Activated naive CD4-positive, alpha-beta T cell treated with anti-CD3 and anti-CD28 coated beads, Interleukin-2, amount 50 U/mL, for 16 hours (primary cell): ENCODE data around the gene DPH3.
"Not testable (repeated sequence)": the region's sequence is repeated elsewhere in the genome, so short reads cannot be mapped to it uniquely, and the experiment has no call there.

Experiments
- DNase-seq: peaks from one replicate; pipeline ENCODE4 v3.0.0-alpha.2; 2020

DPH3 gene

DNA sequence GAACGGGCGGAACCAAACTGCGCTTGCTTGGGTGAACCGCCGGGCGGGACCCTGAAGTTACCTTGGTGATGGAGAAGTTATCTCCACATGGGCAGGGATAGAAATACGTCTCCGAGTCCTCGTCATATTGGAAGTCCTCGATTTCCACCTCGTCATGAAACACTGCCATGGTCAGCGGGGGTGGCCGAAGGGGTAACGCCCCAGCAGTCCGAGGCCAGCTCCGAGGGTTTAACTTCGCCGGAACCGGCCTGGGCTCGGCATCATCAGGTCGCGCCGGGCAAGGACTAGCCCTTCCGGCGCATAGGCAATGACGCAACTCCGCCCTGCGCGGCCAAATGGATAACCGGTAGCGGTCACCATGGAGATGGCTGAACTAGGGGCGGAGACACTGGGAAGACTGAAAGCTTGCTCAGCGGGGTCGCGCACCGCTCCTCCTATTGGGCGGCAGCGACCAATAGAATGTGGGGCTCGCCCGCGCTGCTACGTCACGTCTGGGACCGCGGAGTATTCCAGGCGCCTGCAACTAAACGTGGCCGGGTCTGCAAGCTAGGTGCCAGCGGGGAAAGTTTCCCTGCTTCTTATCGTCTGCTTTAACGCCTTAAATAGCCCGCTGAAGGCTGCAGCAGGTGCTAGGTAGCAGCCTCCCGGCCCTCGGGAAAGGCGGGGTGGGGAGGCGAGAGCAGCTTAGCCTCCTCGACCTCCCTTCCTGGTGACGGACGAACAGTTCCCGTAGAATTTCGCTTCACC lies at the start of gene DPH3, which contains the start of gene OXNAD1:
Gene DPH3 (minus strand): TSS at position 236 of the 747 bp plus-strand sequence. CDS start 67 bp downstream, at position 169.
Gene OXNAD1 (plus strand): TSS at position 505 of the 747 bp plus-strand sequence. CDS start 5,741 bp downstream, outside the sequence.
- peak; percentile 99 for DNase-seq

DNA sequence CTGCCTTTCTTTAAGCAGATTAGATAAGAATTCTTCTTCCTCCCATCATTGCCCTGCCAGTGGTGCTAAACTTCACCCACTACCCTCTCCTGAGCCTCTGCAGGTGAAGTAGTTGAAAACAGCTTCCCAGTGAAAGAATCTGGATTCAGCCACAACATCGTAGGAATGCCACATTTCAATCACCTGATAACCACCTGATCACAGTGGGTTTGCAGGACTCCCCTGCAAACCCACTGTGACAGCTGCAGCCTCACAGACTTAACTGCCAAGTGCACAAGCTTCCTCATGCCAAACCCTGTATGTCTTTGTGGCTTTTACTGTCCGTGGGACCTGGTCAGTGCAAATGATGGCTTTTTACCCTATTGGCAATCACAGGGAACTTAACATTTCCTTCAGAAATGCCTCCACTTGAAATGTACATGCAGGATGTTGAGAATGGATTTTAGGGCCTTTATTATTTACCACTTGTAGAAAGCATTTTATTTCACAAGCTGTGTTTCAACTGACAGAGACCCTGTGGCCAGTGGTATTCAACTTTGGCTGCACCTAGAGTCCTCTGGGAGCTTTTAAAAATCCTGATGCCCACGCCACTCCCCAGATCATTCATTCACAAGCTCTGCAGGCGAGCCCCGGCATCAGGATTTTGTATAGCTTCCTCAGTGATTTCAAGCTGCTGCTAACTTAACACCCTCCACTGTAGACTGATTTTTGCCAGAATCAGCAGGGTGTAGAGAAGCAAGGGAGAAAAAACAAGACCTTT lies 49.3 kb upstream of the DPH3 start:
- DNase-seq: no peak

- DNase-seq: no peak
Measured at GRCh38 chr3:16311960-16312451, 47.3 kb upstream of the DPH3 start.

DNA sequence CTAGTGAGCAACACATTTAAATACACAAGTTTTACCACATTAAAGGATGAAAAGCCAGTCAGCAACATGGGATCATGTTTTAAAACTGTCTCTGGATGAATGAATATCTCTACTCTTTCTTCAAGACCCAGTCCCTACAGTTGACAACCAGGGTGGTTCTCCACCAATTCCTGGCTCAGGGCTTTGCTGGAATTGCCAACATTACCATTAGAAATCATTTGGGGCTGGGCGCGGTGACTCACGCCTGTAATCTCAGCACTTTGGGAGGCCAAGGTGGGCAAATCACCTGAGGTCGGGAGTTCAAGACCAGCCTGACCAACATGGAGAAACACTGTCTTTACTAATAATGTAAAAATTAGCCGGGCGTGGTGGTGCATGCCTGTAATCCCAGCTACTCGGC lies 45.7 kb upstream of the DPH3 start:
- not testable (repeated sequence) for DNase-seq

- peak; percentile 55 for DNase-seq
Measured at GRCh38 chr3:16309558-16309957, 44.8 kb upstream of the DPH3 start.

GRCh38 chr3:16308727-16309126 lies 44.0 kb upstream of the DPH3 start:
- no peak for DNase-seq

DNA sequence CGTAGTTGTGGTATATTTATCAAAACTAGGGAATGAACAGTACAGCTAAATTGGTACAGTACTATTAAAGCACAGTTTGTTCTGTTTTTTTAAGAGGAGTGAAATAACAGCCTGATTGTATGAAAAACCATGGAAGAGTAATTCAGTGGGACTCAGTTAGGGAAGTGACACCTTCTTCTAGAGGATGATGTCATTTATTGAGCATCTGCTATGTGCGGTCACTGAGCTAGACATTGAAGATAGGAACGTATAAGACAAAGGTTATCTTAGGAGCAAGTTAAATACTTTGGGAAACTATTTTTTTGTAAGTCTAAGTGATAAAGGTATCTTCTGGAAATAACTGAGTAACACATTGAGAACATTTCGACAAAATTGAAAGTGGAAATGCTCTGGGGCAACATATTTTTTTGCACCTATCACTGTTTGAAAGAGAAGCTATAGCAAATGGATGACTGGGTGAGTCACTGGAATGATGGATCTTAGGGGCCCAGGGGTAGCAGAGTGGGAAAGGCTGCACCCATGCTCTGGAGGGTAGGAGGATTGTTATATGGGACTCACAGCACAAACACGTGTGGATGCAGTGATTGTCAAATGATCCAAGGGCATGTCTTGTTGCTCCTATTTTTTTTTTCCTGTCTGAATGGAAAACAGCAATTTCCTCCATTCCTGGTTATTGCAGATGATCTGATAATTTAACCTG lies 43.2 kb upstream of the DPH3 start:
- no peak for DNase-seq

DNA sequence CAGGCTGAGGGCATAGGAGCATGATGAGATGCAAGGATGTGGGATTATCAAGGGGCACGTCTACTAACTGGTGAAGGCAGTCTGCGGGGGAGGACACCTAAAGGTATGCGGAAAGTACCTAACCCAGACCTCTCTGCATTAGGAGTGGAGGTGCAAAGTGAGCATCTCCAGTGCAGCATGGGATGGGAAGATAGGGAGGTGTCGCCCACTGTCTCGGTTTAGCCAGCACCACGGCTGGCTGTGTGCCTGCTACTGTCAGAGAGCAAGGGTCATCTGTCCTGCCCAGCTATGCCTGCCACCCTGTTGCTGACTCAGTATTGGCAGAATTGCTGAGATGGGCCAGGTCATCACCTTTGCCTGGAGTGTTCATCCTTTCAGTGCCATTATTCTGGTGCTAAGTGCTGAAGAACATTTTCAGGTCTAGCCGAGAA lies 40.4 kb upstream of the DPH3 start:
- peak; percentile 34 for DNase-seq

DNA sequence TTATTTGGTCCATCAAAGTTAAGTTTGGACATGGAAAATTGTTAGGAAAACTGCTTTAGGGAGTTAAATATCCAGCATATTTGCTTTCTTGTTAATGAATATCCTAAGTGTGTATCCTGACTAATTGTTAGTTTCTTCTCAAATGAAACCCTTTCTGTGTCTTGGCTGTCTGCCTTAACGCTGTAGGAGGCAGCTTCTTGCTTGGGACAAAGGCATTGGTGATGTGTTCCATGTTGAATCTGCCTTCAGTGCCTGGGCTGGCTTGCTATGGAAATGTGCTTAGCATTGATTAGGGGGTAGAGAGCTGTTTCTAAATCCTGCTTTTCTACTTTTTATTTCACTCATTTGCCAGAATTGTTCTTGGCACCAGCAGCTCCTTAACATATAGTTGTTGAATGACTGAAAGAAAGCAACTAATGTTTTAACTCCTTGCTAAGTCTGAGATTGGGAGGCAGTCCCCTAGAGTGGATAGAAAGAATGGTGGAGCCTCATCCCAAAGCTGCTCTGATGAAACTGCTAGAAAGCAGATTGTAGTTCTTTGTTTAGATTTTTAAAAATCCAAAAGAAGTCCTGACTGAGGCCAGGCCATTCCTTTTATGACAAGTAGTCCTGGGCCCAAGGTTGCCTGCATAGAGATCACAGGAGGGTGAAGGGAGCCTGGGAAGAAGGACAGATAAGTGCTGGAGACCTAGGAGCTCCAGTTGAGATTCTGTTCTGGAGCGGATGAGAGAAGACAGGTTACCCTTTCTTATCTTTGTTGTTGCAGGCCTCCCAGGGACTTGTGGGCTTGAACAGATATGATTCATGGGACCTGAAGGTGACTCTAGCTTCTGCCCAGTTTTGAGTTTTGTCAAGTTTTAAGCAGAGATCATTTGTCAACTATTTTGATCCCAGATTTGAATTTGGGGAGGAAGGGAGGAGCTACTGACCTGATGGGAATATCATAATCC lies 39.6 kb upstream of the DPH3 start:
- no peak for DNase-seq

GRCh38 chr3:16303037-16303575 lies 38.4 kb upstream of the DPH3 start:
- no peak for DNase-seq

GRCh38 chr3:16302082-16302631 lies 37.4 kb upstream of the DPH3 start:
- DNase-seq: no peak

DNA sequence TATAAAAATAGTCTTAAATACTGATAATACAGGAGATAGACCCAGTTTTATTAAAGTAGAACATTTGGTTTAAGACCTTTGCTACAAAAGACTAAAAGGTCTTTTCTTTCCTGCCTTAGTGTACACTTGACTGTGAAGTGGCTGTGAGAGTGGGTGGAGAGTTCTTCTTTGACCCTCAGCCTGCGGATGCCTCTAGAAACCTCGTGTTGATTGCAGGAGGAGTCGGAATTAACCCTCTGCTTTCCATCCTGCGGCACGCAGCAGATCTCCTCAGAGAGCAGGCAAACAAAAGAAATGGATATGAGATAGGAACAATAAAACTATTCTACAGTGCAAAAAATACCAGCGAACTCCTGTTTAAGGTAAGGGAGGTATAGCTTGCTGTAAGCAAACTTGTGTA lies 36.8 kb upstream of the DPH3 start:
- DNase-seq: no peak

DNA sequence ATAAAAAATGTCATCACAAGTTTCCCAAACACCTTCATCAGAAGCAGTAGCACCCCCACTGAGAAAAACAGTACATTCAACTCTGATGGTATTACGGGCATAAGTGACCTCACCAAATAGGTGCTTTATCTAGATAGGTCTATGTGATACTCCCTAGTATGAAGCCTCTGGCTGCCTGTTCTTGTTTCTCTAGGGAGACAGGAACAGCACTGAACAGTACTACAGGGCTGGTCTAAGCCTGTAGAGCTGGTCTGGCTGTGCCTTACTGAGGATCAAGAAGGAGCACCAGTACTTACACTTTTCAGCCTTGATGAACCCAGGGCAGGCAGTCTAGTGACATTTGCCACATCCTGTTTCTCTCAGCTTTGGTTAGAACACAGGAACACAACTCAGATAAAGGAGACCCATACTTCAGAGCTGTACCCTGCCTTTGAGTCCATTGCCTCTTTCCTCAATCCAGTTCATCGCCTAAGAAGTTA lies 36.2 kb upstream of the DPH3 start:
- no peak for DNase-seq

DNA sequence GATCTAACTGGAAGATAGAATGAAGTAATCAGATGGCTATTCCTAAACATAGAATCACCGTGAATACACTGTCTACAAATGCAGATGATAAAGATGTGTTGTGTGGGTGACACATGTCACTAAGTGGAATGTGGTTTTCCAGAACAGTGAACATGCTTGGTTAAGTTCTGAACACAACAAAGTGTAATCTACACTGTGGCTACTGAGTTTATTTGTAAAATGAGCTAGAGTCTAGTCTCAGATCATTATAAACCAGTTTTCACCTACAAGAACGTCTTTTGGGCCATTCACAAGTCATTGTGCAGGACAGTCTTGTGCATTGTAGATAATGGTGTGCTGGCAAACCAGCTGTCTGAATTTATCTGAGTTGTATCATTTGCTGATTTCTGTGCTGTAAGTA lies 35.6 kb upstream of the DPH3 start:
- no peak for DNase-seq

GRCh38 chr3:16299746-16300145 lies 35.0 kb upstream of the DPH3 start:
- DNase-seq: no peak

DNA sequence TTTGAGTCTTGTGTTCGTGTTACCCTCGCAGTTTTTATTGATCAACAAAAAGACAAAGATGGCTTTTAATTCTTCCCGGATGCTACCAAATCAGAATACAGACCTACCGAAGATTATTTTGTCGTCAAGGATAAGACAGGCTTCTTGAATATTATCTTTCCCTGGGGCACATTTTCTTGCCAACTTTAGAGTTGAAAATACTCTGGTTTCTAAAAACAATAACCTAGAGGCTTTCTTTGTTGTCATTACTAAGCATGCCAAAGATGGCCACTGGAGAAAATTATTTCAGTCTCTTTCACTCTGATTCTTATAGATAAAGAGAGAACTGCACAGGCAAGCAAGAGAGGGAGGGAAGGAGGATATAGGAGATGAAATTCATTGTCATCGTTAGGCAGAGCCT lies 34.1 kb upstream of the DPH3 start:
- no peak for DNase-seq

- DNase-seq: no peak
Measured at GRCh38 chr3:16297997-16298885, 33.5 kb upstream of the DPH3 start.

- no peak for DNase-seq
Measured at GRCh38 chr3:16295298-16295890, 30.7 kb upstream of the DPH3 start.

GRCh38 chr3:16294844-16295243 lies 30.1 kb upstream of the DPH3 start:
- peak; percentile 18 for DNase-seq

DNA sequence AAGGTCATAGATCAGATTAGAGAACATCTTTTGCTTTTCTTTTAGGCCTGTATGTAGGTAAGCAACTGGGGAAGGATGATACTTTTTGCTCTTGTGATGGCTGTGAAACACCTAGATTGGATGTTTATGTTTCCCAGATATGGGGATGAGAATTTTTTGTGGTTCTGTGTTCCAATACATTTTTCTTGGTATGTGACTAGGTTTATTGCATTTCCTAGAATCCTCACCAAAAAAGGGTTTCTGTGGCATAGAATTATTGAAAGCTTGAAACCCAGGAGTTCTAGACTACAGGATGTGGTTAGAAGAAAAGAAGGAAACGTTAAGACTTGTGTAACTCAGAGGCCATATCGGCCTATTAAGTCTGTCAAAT lies 26.1 kb upstream of the DPH3 start:
- DNase-seq: no peak
